ENCODE data around the gene PCDHGA3.
"Not testable (repeated sequence)": the region's sequence is repeated elsewhere in the genome, so short reads cannot be mapped to it uniquely, and the experiment has no call there.

The PCDHGA3 gene

DNA sequence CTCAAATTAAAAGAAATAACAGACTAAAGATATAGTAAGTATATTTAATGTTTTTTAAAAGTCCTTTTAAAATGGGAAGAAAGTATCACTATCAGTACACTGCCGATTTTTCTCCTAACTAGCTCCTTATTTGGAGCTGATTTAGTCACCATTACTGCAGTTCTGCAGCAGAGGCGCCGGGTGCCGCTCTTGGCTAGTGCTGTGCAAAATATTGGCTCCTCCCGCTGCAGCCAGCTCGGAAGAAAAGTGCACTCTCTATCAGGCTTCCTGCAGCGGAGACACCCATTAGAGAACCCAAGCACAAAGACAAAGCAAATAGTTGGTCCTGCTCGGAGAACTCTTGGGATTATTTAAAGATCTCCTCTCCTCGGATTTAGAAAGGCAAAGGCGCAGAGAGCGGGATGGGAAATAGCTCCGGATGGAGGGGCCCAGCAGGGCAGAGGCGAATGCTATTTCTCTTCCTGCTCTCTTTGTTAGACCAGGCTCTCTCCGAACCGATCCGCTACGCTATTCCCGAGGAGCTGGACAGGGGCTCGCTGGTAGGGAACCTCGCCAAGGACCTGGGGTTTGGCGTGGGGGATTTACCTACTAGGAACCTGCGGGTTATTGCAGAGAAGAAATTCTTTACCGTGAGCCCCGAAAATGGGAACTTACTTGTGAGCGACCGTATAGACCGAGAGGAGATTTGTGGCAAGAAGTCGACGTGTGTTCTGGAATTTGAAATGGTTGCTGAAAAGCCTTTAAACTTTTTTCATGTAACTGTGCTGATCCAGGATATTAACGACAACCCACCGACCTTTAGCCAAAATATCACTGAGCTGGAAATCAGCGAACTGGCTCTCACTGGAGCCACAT is 26.6 kb downstream of the PCDHGA3 start, which contains the start of gene PCDHGB3:
Gene PCDHGB3 (plus strand): TSS at position 249 of the 855 bp plus-strand sequence. CDS start 153 bp downstream, at position 402.
- H3K36me3 ChIP-seq (ENCODE audit: control insufficient read depth in 4 of 4, insufficient read depth in 4 of 4, low read length in 3 of 4) = peaks cover 0 to 12% (median 0%) of the 10 kb centered on the region in 4 experiments
- POLR2A ChIA-PET = no interaction called here
- no peak within 1 kb of the TSS for H3K27ac ChIP-seq (ENCODE audit: insufficient read depth in 1 of 2, low read depth in 1 of 2, low read length in 2 of 2, poor library complexity in 1 of 2, severe bottlenecking in 2 of 2)
- peaks cover 14 to 75% (median 59%) of the 10 kb centered on the region in 5 experiments for H3K9me3 ChIP-seq (ENCODE audit: control extremely low read depth in 1 of 5, control insufficient read depth in 4 of 5, insufficient read depth in 2 of 5, low read depth in 1 of 5, low read length in 4 of 5)
- H3K4me1 ChIP-seq (ENCODE audit: control extremely low read depth in 1 of 4, control insufficient read depth in 4 of 4, insufficient read depth in 4 of 4, low read length in 3 of 4) = peaks cover 0 to 6% (median under 1%) of the 10 kb centered on the region in 4 experiments
- peak within 1 kb of the TSS; percentile 40 to 78 (median 59) for H3K4me3 ChIP-seq (ENCODE audit: control insufficient read depth in 1 of 7, extremely low read depth in 1 of 7, insufficient read depth in 4 of 7, low read depth in 2 of 7, low read length in 6 of 7)
- peak; percentile 65 to 85 (median 80) for DNase-seq
- 16% methylated on average over 32 of the region's 32 CpGs for WGBS (ENCODE audit: insufficient coverage)
- H3K27me3 ChIP-seq (replicated peaks in 2 of 5; ENCODE audit: control insufficient read depth in 4 of 5, insufficient read depth in 5 of 5, low read length in 4 of 5) = peaks cover 13 to 82% (median 23%) of the 10 kb centered on the region in 5 experiments
- CTCF ChIA-PET = interaction anchor here (0.9 to 3.1 kb wide), 21 partner anchors 10 to 197 kb away, joined by 3 to 17 read pairs (median 4); partner anchors contain the start of genes PCDHGA10, PCDHGA11, PCDHGA12 and PCDHGA4

DNA sequence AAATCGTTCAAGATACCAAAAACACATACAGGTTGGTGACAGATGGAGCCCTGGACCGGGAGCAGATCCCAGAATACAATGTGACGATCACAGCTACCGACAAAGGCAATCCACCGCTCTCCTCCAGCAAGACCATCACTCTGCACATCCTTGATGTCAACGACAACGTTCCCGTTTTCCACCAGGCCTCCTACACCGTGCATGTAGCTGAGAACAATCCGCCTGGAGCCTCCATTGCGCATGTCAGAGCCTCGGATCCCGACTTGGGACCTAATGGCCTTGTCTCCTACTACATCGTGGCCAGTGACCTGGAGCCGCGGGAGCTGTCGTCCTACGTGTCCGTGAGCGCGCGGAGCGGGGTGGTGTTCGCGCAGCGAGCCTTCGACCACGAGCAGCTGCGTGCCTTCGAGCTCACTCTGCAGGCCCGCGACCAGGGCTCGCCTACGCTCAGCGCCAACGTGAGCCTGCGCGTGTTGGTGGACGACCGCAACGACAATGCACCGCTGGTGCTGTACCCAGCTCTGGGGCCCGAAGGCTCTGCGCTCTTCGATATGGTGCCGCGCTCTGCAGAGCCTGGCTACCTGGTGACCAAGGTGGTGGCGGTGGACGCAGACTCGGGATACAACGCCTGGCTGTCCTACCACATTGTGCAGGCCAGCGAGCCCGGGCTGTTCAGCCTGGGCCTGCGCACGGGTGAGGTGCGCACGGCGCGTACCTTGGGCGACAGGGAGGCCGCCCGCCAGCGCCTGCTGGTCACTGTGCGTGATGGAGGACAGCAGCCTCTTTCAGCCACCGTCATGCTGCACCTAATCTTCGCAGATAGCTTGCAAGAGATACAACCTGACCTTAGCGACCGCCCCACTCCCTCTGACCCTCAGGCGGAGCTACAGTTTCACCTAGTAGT is 28.2 kb downstream of the PCDHGA3 start:
- H3K4me1 ChIP-seq (ENCODE audit: control extremely low read depth in 1 of 4, control insufficient read depth in 4 of 4, insufficient read depth in 4 of 4, low read length in 3 of 4) = peaks cover 0 to 6% (median under 1%) of the 10 kb centered on the region in 4 experiments
- H3K9me3 ChIP-seq (ENCODE audit: control extremely low read depth in 1 of 5, control insufficient read depth in 4 of 5, insufficient read depth in 2 of 5, low read depth in 1 of 5, low read length in 4 of 5) = peaks cover 11 to 70% (median 57%) of the 10 kb centered on the region in 5 experiments
- no peak for DNase-seq
- POLR2A ChIA-PET = no interaction called here
- H3K27ac ChIP-seq (ENCODE audit: insufficient read depth in 1 of 2, low read depth in 1 of 2, low read length in 2 of 2, poor library complexity in 1 of 2, severe bottlenecking in 2 of 2) = no peak overlapping the region
- CTCF ChIA-PET = interaction anchor here (0.8 to 3.1 kb wide), 6 partner anchors 9 to 186 kb away, joined by 3 to 17 read pairs (median 10); partner anchors contain the start of genes PCDHGB2, PCDHGB5 and PCDHGB6
- peaks cover 0 to 5% (median 0%) of the 10 kb centered on the region in 4 experiments for H3K36me3 ChIP-seq (ENCODE audit: control insufficient read depth in 4 of 4, insufficient read depth in 4 of 4, low read length in 3 of 4)
- H3K4me3 ChIP-seq (ENCODE audit: control insufficient read depth in 1 of 7, extremely low read depth in 1 of 7, insufficient read depth in 4 of 7, low read depth in 2 of 7, low read length in 6 of 7) = no peak overlapping the region
- WGBS (ENCODE audit: insufficient coverage) = 30% methylated on average over 69 of the region's 69 CpGs
- peaks cover 9 to 81% (median 22%) of the 10 kb centered on the region in 5 experiments for H3K27me3 ChIP-seq (replicated peaks in 2 of 5; ENCODE audit: control insufficient read depth in 4 of 5, insufficient read depth in 5 of 5, low read length in 4 of 5)

DNA sequence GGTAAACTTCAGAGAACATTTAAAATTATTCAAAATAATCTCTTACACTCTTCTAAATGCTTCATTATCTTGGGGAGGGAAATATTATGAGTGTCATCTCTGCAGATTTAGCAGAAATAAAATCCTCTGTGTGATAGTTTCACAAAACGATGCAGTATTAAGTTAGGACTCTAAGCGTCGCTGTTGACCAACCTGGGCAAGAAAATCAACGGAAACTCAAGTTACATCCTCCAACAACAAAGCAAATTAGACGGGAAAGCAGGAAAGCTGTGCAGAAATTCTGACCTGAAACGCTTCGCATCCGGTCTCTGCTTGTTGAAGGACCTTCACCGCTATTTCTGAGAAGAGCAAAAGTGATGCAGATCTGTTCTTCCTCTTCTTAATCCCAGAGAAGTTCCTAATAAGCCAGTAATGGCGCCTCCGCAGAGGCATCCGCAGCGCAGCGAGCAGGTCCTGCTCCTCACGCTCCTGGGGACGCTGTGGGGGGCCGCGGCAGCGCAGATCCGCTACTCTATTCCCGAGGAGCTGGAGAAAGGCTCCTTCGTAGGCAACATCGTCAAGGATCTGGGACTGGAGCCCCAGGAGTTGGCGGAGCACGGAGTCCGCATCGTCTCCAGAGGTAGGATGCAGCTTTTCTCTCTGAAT is 30.2 kb downstream of the PCDHGA3 start, which contains the start of gene PCDHGA6:
Gene PCDHGA6 (plus strand): TSS at position 219 of the 645 bp plus-strand sequence. CDS start 193 bp downstream, at position 412.
- peak within 1 kb of the TSS in 3 of 7 experiments; percentile 12 to 35 (median 12) for H3K4me3 ChIP-seq (ENCODE audit: control insufficient read depth in 1 of 7, extremely low read depth in 1 of 7, insufficient read depth in 4 of 7, low read depth in 2 of 7, low read length in 6 of 7)
- peaks cover 0 to 5% (median 0%) of the 10 kb centered on the region in 4 experiments for H3K36me3 ChIP-seq (ENCODE audit: control insufficient read depth in 4 of 4, insufficient read depth in 4 of 4, low read length in 3 of 4)
- H3K9me3 ChIP-seq (ENCODE audit: control extremely low read depth in 1 of 5, control insufficient read depth in 4 of 5, insufficient read depth in 2 of 5, low read depth in 1 of 5, low read length in 4 of 5) = peaks cover 11 to 79% (median 62%) of the 10 kb centered on the region in 5 experiments
- H3K4me1 ChIP-seq (ENCODE audit: control extremely low read depth in 1 of 4, control insufficient read depth in 4 of 4, insufficient read depth in 4 of 4, low read length in 3 of 4) = peaks cover 0 to 6% (median under 1%) of the 10 kb centered on the region in 4 experiments
- POLR2A ChIA-PET = no interaction called here
- CTCF ChIA-PET = interaction anchor here (0.7 to 1.0 kb wide), 3 partner anchors 10 to 17 kb away, joined by 3 to 5 read pairs (median 3); partner anchors contain the start of genes PCDHGA5 and PCDHGB2
- peak in 2 of 3 donors; percentile 30 to 44 for DNase-seq
- WGBS (ENCODE audit: insufficient coverage) = 19% methylated on average over 25 of the region's 27 CpGs
- no peak within 1 kb of the TSS for H3K27ac ChIP-seq (ENCODE audit: insufficient read depth in 1 of 2, low read depth in 1 of 2, low read length in 2 of 2, poor library complexity in 1 of 2, severe bottlenecking in 2 of 2)
- peaks cover 9 to 84% (median 24%) of the 10 kb centered on the region in 5 experiments for H3K27me3 ChIP-seq (replicated peaks in 2 of 5; ENCODE audit: control insufficient read depth in 4 of 5, insufficient read depth in 5 of 5, low read length in 4 of 5)

- CTCF ChIA-PET = interaction anchor here (0.7 to 1.0 kb wide), 2 partner anchors 11 to 14 kb away, joined by 3 to 5 read pairs; partner anchors contain the start of genes PCDHGA5 and PCDHGB2
- peaks cover 13 to 80% (median 64%) of the 10 kb centered on the region in 5 experiments for H3K9me3 ChIP-seq (ENCODE audit: control extremely low read depth in 1 of 5, control insufficient read depth in 4 of 5, insufficient read depth in 2 of 5, low read depth in 1 of 5, low read length in 4 of 5)
- H3K27me3 ChIP-seq (replicated peaks in 2 of 5; ENCODE audit: control insufficient read depth in 4 of 5, insufficient read depth in 5 of 5, low read length in 4 of 5) = peaks cover 9 to 78% (median 22%) of the 10 kb centered on the region in 5 experiments
- WGBS (ENCODE audit: insufficient coverage) = 55% methylated on average over 12 of the region's 14 CpGs
- no peak overlapping the region for H3K27ac ChIP-seq (ENCODE audit: insufficient read depth in 1 of 2, low read depth in 1 of 2, low read length in 2 of 2, poor library complexity in 1 of 2, severe bottlenecking in 2 of 2)
- POLR2A ChIA-PET = no interaction called here
- DNase-seq = no peak
- no peak overlapping the region for H3K4me3 ChIP-seq (ENCODE audit: control insufficient read depth in 1 of 7, extremely low read depth in 1 of 7, insufficient read depth in 4 of 7, low read depth in 2 of 7, low read length in 6 of 7)
- H3K4me1 ChIP-seq (ENCODE audit: control extremely low read depth in 1 of 4, control insufficient read depth in 4 of 4, insufficient read depth in 4 of 4, low read length in 3 of 4) = peaks cover 0 to 6% (median under 1%) of the 10 kb centered on the region in 4 experiments
- H3K36me3 ChIP-seq (ENCODE audit: control insufficient read depth in 4 of 4, insufficient read depth in 4 of 4, low read length in 3 of 4) = peaks cover 0 to 5% (median 0%) of the 10 kb centered on the region in 4 experiments
Measured at GRCh38 chr5:141374627-141375026, 31.0 kb downstream of the PCDHGA3 start.

- WGBS (ENCODE audit: insufficient coverage) = 38% methylated on average over 17 of the region's 48 CpGs
- DNase-seq; H3K27ac ChIP-seq (ENCODE audit: insufficient read depth in 1 of 2, low read depth in 1 of 2, low read length in 2 of 2, poor library complexity in 1 of 2, severe bottlenecking in 2 of 2); POLR2A ChIA-PET; H3K4me3 ChIP-seq (ENCODE audit: control insufficient read depth in 1 of 7, extremely low read depth in 1 of 7, insufficient read depth in 4 of 7, low read depth in 2 of 7, low read length in 6 of 7); H3K4me1 ChIP-seq (ENCODE audit: control extremely low read depth in 1 of 4, control insufficient read depth in 4 of 4, insufficient read depth in 4 of 4, low read length in 3 of 4); H3K36me3 ChIP-seq (ENCODE audit: control insufficient read depth in 4 of 4, insufficient read depth in 4 of 4, low read length in 3 of 4): not testable (repeated sequence)
- Histone ChIP-seq H3K9me3 (ENCODE audit: control extremely low read depth in 1 of 5, control insufficient read depth in 4 of 5, insufficient read depth in 2 of 5, low read depth in 1 of 5, low read length in 4 of 5) (peaks cover 13 to 77% (median 62%) of the 10 kb centered on the region in 5 experiments), H3K27me3 (replicated peaks in 2 of 5; ENCODE audit: control insufficient read depth in 4 of 5, insufficient read depth in 5 of 5, low read length in 4 of 5) (peaks cover 9 to 71% (median 19%) of the 10 kb centered on the region in 5 experiments)
- CTCF ChIA-PET = interaction anchor here (0.6 kb wide), 1 partner anchor 764 kb away, joined by 3 read pairs; no protein-coding TSS in a partner anchor
Measured at GRCh38 chr5:141375444-141376155, 32.0 kb downstream of the PCDHGA3 start.

Data from common myeloid progenitor, CD34-positive (primary cell).